Astrocyte (in vitro differentiated cells and primary cell): Measurements from ENCODE around the gene MET.

Experiments used
- EZH2 ChIP-seq: IDR thresholded peaks from 2 replicates; pipeline ENCODE4 v1.6.1; 2012; ENCODE audit warnings: mild to moderate bottlenecking, low read length, inconsistent platforms; ENCODE audit not compliant: insufficient read depth
- TF ChIP-seq, protein P1 (sequence below): IDR thresholded peaks from 2 replicates; pipeline ENCODE4 v1.5.1; 2011; ENCODE audit warnings: low read depth, mild to moderate bottlenecking, inconsistent platforms, low read length, moderate library complexity; ENCODE audit not compliant: insufficient read depth

DNA sequence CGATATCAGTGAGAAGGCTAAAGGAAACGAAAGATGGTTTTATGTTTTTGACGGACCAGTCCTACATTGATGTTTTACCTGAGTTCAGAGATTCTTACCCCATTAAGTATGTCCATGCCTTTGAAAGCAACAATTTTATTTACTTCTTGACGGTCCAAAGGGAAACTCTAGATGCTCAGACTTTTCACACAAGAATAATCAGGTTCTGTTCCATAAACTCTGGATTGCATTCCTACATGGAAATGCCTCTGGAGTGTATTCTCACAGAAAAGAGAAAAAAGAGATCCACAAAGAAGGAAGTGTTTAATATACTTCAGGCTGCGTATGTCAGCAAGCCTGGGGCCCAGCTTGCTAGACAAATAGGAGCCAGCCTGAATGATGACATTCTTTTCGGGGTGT is 27.7 kb downstream of the MET start:
- TF ChIP-seq, protein P1, sequence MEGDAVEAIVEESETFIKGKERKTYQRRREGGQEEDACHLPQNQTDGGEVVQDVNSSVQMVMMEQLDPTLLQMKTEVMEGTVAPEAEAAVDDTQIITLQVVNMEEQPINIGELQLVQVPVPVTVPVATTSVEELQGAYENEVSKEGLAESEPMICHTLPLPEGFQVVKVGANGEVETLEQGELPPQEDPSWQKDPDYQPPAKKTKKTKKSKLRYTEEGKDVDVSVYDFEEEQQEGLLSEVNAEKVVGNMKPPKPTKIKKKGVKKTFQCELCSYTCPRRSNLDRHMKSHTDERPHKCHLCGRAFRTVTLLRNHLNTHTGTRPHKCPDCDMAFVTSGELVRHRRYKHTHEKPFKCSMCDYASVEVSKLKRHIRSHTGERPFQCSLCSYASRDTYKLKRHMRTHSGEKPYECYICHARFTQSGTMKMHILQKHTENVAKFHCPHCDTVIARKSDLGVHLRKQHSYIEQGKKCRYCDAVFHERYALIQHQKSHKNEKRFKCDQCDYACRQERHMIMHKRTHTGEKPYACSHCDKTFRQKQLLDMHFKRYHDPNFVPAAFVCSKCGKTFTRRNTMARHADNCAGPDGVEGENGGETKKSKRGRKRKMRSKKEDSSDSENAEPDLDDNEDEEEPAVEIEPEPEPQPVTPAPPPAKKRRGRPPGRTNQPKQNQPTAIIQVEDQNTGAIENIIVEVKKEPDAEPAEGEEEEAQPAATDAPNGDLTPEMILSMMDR, result no peak
- TF ChIP-seq EZH2, result no peak
